Measurements from ENCODE around the gene CES2.
"Not testable (repeated sequence)": the region's sequence is repeated elsewhere in the genome, so short reads cannot be mapped to it uniquely, and the experiment has no call there.

Gene CES2

GRCh38 chr16:66936889-66937554 is 1.7 kb downstream of the CES2 start:
- DNase-seq (ENCODE audit: low spot score) = no peak

- DNase-seq (ENCODE audit: low spot score) = no peak
These were observed 2.5 kb downstream of the CES2 start for GRCh38 chr16:66937725-66938337.

DNA sequence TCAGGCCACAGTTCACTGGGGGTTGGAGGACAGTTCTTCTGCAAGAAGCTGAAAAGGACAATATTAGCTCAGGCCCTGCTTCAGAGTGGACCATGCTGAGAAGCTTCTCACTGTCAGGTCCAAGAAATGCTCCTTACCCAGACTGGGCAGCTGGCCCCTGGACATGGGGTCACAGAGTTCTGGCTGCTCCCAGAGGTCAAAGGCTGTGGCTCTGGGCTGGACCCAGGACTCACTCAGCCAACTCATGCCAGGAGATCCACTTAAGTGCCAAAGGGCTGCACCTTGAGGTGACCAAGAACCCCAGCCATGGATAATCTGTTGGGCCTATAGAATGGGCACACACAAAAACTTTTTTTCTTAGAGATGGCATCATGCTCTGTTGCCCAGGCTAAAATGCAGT is 4.0 kb downstream of the CES2 start:
- no peak for DNase-seq (ENCODE audit: low spot score)

- no peak for DNase-seq (ENCODE audit: low spot score)
These were observed 4.9 kb downstream of the CES2 start for GRCh38 chr16:66940236-66940635.

GRCh38 chr16:66942981-66943380 is 7.7 kb downstream of the CES2 start:
- no peak for DNase-seq (ENCODE audit: low spot score)

DNA sequence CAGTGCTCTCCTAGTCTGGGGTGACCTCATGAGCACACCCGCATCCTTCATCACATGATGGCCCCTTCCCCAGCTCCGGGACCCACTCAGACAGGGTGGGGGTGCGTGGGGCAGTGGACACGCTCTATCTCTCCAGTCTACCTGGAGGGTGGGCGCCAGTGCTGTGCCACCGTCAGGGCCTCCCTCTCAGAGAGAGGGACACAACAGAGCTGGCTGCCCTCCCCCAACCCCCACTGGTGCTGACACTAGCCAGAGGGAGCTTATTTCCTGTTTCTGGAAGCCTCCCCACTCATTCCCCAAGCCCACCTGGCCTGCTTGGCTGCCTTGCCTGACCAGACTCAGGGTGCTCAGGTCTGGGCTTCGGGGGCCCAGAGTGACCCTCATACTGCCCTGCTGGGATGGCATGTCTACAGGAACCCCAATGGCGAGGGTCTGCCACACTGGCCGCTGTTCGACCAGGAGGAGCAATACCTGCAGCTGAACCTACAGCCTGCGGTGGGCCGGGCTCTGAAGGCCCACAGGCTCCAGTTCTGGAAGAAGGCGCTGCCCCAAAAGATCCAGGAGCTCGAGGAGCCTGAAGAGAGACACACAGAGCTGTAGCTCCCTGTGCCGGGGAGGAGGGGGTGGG is 8.2 kb downstream of the CES2 start:
- DNase-seq (ENCODE audit: low spot score) = no peak

GRCh38 chr16:66944054-66944441 is 8.7 kb downstream of the CES2 start:
- DNase-seq (ENCODE audit: low spot score) = no peak

- DNase-seq (ENCODE audit: low spot score) = not testable (repeated sequence)
These were observed 9.7 kb downstream of the CES2 start for GRCh38 chr16:66944971-66945370.

- DNase-seq (ENCODE audit: low spot score) = no peak
These were observed 10.6 kb downstream of the CES2 start for GRCh38 chr16:66945939-66946338.

DNA sequence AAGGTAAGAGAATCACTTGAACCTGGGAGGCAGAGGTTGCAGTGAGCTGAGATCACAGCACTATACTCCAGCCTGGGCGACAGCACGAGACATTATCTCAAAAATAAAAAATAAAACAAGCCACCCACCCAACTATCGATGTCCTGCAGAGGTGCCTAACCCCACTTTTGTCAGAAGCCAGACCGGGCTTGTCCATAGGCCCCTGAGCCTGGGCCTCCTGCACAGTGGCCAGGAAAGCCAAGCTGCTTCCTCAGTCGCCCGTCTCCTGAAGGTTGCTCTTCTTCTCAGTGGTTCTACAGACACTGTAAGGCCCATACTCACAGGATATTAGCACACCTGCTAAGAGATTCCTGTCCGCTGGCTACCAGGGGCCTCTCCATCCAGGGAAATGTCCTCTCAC is 11.2 kb downstream of the CES2 start:
- no peak for DNase-seq (ENCODE audit: low spot score)

- DNase-seq (ENCODE audit: low spot score) = no peak
These were observed 11.6 kb downstream of the CES2 start for GRCh38 chr16:66946974-66947301.

DNA sequence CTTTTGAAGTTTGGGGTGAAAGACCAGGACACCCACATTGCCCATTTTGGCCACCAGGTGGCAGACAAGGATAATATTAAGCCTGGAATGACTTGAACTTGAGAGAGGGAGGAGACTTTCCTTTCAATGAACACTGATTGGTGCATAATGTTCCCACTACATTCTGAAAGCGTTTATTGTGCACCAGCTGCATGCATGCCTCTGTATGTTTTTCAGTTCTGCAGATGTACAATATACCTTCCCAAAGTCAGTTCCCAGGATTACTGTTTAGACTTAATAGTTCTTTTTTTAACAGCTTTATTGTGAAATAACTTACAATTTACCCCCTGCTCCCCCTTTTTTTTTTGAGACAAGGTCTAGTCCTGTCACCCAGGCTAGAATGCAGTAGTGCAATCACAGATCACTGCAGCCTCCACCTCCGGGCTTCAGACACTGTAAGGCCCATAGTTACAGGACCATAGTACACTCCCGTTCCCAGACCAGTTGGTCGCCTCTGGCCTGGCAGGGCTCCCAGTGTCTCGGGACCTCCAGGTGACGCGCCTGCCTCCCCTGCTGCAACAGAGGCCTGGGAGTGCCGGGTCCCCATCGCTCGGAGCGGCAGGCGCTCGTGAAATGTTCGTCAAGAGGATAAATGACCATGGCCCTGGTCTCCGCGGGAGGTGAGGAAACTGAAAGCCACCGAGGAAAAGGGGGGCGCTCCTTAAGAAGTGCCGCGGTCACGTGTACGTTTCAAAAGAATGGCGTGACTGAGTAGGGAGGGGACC is 12.2 kb downstream of the CES2 start:
- DNase-seq (ENCODE audit: low spot score) = peak; percentile 82

DNA sequence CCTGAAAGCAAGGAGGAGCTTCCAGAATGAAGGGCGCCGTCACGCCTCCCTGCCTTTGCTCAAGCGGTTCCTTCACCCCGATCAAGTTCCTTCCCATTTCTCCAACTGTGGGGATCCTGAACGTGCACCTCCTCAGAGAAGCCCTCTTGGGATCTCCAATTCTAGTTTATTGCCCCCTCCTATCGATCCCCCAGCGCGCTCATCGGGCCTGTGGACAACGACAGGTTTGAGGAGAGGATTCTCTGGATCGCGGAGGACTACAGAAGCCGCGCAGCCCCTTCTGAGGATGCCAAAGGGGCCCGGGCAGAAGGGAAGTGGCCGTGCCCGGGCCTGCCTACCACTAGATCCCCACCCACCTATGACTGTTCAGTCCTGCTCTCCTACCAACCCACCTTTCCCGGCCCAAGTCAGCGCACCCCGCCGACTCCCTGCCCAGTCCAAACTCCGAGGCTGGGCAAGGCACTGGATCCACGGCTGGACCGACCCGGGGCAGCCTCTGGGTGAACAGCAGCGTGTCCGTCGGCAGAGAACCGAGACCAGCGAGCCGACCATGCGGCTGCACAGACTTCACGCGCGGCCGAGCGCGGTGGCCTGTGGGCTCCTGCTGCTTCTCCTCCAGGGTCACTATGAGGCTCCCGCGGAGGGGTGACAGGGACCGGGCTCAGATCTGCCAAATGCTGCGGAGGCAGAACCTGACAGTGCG is 13.0 kb downstream of the CES2 start:
- no peak for DNase-seq (ENCODE audit: low spot score)

- no peak for DNase-seq (ENCODE audit: low spot score)
These were observed 13.5 kb downstream of the CES2 start for GRCh38 chr16:66948837-66949225.

DNA sequence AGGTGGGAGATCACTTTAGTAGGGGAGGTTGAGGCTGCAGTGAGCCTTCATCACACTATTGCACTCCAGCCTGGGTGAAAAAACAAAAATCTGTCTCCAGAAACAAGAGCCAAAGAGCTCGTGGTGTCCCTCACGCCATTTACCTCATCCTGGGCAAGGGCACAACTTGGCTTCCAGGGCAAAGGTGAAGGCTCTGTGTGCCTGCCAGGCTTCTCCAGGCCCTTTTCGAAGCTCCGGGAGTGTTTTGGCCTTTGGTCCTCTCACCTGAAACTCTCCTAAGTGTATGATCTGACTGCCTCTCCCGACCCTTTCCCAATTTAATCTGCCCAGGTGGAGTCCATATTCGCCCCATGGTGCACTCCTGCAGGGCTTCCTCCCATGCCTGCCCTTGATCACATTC is 14.2 kb downstream of the CES2 start:
- no peak for DNase-seq (ENCODE audit: low spot score)

DNA sequence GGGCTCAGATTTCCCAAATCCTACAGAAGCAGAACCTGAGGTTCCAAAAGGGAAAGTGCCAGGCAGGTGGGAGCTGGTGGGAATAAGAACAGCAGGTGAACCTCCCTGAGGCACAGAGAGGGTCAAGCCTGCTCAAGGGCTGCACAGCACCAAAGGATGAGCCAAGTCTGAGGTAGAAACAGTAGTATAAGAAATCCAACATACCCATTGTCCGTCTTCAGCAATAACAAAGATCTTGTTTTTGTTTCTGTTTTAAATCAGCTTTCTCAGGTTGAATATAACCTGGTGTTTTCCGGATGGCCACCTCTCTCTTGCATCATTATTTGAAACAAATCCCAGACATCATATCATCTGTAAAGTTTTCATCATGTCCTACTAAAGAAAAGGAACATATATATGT is 15.1 kb downstream of the CES2 start:
- no peak for DNase-seq (ENCODE audit: low spot score)

- no peak for DNase-seq (ENCODE audit: low spot score)
These were observed 15.9 kb downstream of the CES2 start for GRCh38 chr16:66950971-66951790.

- DNase-seq (ENCODE audit: low spot score) = no peak
These were observed 17.3 kb downstream of the CES2 start for GRCh38 chr16:66952430-66953110.

DNA sequence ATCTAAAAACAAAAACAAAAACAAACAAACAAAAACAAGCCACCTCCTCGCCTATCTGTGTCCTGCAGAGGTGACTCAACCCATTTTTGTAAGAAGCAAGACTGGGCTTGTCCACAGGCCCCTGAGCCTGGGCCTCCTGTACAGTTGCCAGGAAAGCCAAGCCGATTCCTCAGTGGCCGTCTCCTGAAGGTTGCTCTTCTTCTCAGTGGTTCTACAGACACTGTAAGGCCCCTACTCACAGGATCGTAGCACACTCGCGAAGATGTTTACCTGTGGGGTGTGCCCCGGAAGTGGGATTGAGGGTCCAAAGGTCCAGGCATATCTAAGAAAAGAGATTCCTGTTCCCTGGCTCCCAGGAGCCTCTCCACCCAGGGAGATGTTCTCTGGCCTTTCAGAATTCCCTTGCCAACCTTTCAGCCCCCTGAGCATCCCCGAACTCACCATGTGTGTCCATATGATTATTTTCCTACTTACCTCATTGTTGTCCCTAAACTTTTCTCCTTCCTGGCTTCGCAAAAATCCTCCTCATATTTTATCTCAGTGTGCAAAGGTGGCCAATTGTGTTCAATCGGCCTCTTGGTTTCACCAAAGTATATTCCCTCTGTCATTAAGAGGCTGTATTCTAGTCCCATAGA is 18.3 kb downstream of the CES2 start:
- DNase-seq (ENCODE audit: low spot score) = no peak

DNA sequence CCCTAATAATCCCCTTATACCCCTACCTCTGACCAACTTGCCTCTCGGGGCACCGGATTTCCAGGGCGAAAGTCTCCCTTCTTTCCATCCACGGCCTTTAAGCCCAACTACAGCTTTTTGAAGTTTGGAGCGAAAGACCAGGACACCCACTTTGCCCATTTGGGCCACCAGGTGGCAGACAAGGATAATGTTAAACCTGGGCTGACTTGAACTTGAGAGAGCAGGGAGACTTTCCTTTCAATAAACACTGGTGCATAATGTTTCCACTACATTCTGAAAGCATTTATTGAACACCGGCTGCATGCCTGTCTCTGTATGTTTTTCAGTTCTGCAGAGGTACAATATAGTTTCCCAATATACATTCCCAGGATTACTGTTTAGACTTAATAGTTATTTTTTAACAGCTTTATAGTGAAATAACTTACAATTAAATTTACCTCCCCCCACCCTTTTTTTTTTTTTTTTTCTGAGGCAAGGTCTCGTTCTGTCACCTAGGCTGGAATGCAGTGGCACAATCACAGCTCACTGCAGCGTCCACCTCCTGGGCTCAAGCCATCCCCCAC is 18.9 kb downstream of the CES2 start:
- DNase-seq (ENCODE audit: low spot score) = peak; percentile 81
